OCI-LY3 (cell line): ENCODE results near the gene PNPLA4.

ENCODE experiments used
- H2AFZ ChIP-seq: fragments of 200-600, 300-600 bp; shearing (Covaris generic); 2 replicates; pipeline ENCODE4 v1.6.0; 2014; ENCODE audit warnings: antibody characterized with exemption, low read depth, low read length
- H3K27ac ChIP-seq: fragments of 200-600, 300-600 bp; sonication (generic); 2 replicates; pipeline ENCODE4 v1.5.1; 2014; ENCODE audit warnings: mild to moderate bottlenecking, low read length, moderate library complexity, mixed read lengths
- H3K27me3 ChIP-seq: fragments of 200-600, 300-600 bp; sonication (generic); 2 replicates; pipeline ENCODE4 v1.6.1; 2014; ENCODE audit warnings: low read depth, low read length, mixed read lengths
- H3K36me3 ChIP-seq: fragments of 200-600, 300-600 bp; sonication (generic); replicated peaks from 2 replicates; pipeline ENCODE3; 2014; ENCODE audit warnings: low read depth, low read length, mixed read lengths
- H3K4me1 ChIP-seq: fragments of 300-600, 200-600 bp; sonication (generic); 2 replicates; pipeline ENCODE4 v1.6.1; 2014; ENCODE audit warnings: low read length, mixed read lengths
- H3K4me2 ChIP-seq: fragments of 200-600, 300-600 bp; sonication (generic); 2 replicates; pipeline ENCODE4 v1.6.1; 2014; ENCODE audit warnings: low read length, mixed read lengths
- H3K4me3 ChIP-seq: fragments of 300-600, 200-600 bp; sonication (generic); 2 replicates; pipeline ENCODE4 v1.5.1; 2014; ENCODE audit warnings: antibody characterized with exemption, mild to moderate bottlenecking, low read length, moderate library complexity
- H3K79me2 ChIP-seq: fragments of 300-600, 200-600 bp; shearing (Covaris generic); 2 replicates; pipeline ENCODE4 v1.6.1; 2014; ENCODE audit warnings: mild to moderate bottlenecking, low read length, mixed read lengths
- H3K9ac ChIP-seq: fragments of 300-600, 200-600 bp; shearing (Covaris generic); 2 replicates; pipeline ENCODE4 v1.6.0; 2014; ENCODE audit warnings: mild to moderate bottlenecking, low read length, moderate library complexity
- H3K9me3 ChIP-seq: fragments of 200-600, 300-600 bp; shearing (Covaris generic); 2 replicates; pipeline ENCODE4 v1.6.1; 2014; ENCODE audit warnings: low read length, mixed read lengths; ENCODE audit not compliant: insufficient read depth
- H4K20me1 ChIP-seq: fragments of 200-600, 300-600 bp; sonication (generic); 2 replicates; pipeline ENCODE4 v1.6.1; 2016; ENCODE audit warnings: low read length, mixed read lengths; ENCODE audit not compliant: insufficient read depth
- CTCF ChIP-seq: fragments of 200-600, 300-600 bp; sonication (generic); IDR thresholded peaks from 2 replicates; pipeline ENCODE4 v1.5.1; 2014; ENCODE audit warnings: antibody characterized with exemption, low read length, low read depth
- EZH2phosphoT487 ChIP-seq: fragments of 200-600 bp; shearing (Covaris generic); IDR thresholded peaks from 2 replicates; pipeline ENCODE4 v1.6.1; 2018; ENCODE audit warnings: antibody characterized with exemption, mixed run types, low read depth

The PNPLA4 gene

GRCh38 chrX:7926914-7927258, 327 bp downstream of the PNPLA4 start:
- Histone ChIP-seq H3K9ac (peak overlapping the region; percentile 89), H3K27me3 (no peaks in the 10 kb centered on the region), H2AFZ (peak overlapping the region; percentile 82), H3K36me3 (no peaks in the 10 kb centered on the region), H3K27ac (peak overlapping the region; percentile 82), H3K9me3 (no peaks in the 10 kb centered on the region), H3K4me1 (peaks cover 24% of the 10 kb centered on the region; the same call in 1 of the 2 replicates), H3K4me3 (peak overlapping the region; percentile 99), H3K4me2 (peak overlapping the region; percentile 97), H4K20me1 (no peaks in the 10 kb centered on the region), H3K79me2 (no peaks in the 10 kb centered on the region)
- TF ChIP-seq EZH2phosphoT487 = no peak
- no peak for TF ChIP-seq CTCF

GRCh38 chrX:7926501-7926900, 712 bp downstream of the PNPLA4 start:
- Histone ChIP-seq H3K4me3 (peak overlapping the region; percentile 99), H3K36me3 (no peaks in the 10 kb centered on the region), H3K27me3 (no peaks in the 10 kb centered on the region), H3K4me1 (peaks cover 24% of the 10 kb centered on the region; the same call in 1 of the 2 replicates), H3K79me2 (no peaks in the 10 kb centered on the region), H3K9me3 (no peaks in the 10 kb centered on the region), H3K4me2 (peak overlapping the region; percentile 97), H2AFZ (peak overlapping the region; percentile 82), H3K27ac (peak overlapping the region; percentile 82), H3K9ac (peak overlapping the region; percentile 89), H4K20me1 (no peaks in the 10 kb centered on the region)
- no peak for TF ChIP-seq EZH2phosphoT487
- no peak for TF ChIP-seq CTCF

GRCh38 chrX:7925867-7926472, 1.2 kb downstream of the PNPLA4 start:
- Histone ChIP-seq H3K4me3 (peak overlapping the region; percentile 99), H3K36me3 (no peaks in the 10 kb centered on the region), H3K79me2 (no peaks in the 10 kb centered on the region), H2AFZ (no peak overlapping the region), H3K9ac (peak overlapping the region; percentile 89), H4K20me1 (no peaks in the 10 kb centered on the region), H3K4me1 (peaks cover 24% of the 10 kb centered on the region; the same call in 1 of the 2 replicates), H3K4me2 (peak overlapping the region; percentile 97), H3K27ac (no peak overlapping the region), H3K9me3 (no peaks in the 10 kb centered on the region), H3K27me3 (no peaks in the 10 kb centered on the region)
- TF ChIP-seq EZH2phosphoT487 = no peak
- TF ChIP-seq CTCF = peak; percentile 73

- H3K27me3 ChIP-seq = no peaks in the 10 kb centered on the region
- no peak overlapping the region for H3K4me2 ChIP-seq
- no peaks in the 10 kb centered on the region for H4K20me1 ChIP-seq
- no peak overlapping the region for H3K9ac ChIP-seq
- H3K36me3 ChIP-seq = no peaks in the 10 kb centered on the region
- H3K4me3 ChIP-seq = no peak overlapping the region
- H3K27ac ChIP-seq = no peak overlapping the region
- H3K79me2 ChIP-seq = no peaks in the 10 kb centered on the region
- peaks cover 19% of the 10 kb centered on the region; the same call in 1 of the 2 replicates for H3K4me1 ChIP-seq
- no peak for TF ChIP-seq CTCF
- TF ChIP-seq EZH2phosphoT487 = no peak
- H2AFZ ChIP-seq = no peak overlapping the region
- no peaks in the 10 kb centered on the region for H3K9me3 ChIP-seq
Observed at GRCh38 chrX:7921750-7922149, 5.5 kb downstream of the PNPLA4 start.
